ENCODE results near the gene DNAJC4.

DNA sequence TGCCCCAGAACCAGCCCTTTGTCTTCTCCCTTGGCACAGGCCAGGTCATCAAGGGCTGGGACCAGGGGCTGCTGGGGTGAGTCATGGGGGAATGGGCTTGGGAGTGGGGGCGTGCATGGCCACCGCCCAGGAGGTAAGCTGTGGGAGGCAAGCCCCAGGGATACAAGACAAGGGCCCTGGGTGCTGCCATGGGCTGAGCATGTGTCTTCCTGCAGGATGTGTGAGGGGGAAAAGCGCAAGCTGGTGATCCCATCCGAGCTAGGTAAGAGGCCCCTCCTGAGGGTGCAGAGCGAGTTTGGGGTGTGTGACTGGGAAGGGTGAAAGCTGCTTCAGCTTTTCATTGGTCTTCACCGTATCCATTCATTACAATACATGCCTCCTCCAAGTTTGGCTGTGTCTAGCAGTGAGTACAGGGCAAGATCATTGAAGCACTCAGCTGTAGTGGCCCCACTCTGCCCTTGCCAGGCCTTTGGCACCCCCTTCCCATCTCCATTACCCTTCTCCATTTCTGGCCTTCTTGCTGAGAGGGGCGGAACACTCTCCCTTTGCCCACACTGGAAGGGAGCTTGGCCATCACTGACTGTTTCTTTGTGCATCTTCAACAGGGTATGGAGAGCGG lies 13.0 kb downstream of the DNAJC4 start:
- TF ChIP-seq, protein P1, sequence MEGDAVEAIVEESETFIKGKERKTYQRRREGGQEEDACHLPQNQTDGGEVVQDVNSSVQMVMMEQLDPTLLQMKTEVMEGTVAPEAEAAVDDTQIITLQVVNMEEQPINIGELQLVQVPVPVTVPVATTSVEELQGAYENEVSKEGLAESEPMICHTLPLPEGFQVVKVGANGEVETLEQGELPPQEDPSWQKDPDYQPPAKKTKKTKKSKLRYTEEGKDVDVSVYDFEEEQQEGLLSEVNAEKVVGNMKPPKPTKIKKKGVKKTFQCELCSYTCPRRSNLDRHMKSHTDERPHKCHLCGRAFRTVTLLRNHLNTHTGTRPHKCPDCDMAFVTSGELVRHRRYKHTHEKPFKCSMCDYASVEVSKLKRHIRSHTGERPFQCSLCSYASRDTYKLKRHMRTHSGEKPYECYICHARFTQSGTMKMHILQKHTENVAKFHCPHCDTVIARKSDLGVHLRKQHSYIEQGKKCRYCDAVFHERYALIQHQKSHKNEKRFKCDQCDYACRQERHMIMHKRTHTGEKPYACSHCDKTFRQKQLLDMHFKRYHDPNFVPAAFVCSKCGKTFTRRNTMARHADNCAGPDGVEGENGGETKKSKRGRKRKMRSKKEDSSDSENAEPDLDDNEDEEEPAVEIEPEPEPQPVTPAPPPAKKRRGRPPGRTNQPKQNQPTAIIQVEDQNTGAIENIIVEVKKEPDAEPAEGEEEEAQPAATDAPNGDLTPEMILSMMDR (IDR thresholded peaks at IDR 0.05), result no peak
- no peak for TF ChIP-seq POLR2A (IDR thresholded peaks at IDR 0.05)
